GM12864 (cell line): ENCODE data around the gene SRM.
"Not testable (repeated sequence)": the region's sequence is repeated elsewhere in the genome, so short reads cannot be mapped to it uniquely, and the experiment has no call there.

ENCODE experiments used
- DNase-seq: peaks from one replicate; pipeline ENCODE4 v3.0.0-alpha.2; 2011; ENCODE audit warnings: low read depth
- H3K4me3 ChIP-seq: 2 replicates; pipeline ENCODE4 v1.5.1; 2011; ENCODE audit warnings: mild to moderate bottlenecking, low read depth, low read length, control low read depth
- TF ChIP-seq, protein P1 (sequence below): IDR thresholded peaks from 2 replicates; pipeline ENCODE4 v1.5.1; 2011; ENCODE audit warnings: low read depth, mild to moderate bottlenecking, moderate library complexity, low read length, control low read depth, inconsistent platforms; ENCODE audit errors: missing control alignments

SRM gene

DNA sequence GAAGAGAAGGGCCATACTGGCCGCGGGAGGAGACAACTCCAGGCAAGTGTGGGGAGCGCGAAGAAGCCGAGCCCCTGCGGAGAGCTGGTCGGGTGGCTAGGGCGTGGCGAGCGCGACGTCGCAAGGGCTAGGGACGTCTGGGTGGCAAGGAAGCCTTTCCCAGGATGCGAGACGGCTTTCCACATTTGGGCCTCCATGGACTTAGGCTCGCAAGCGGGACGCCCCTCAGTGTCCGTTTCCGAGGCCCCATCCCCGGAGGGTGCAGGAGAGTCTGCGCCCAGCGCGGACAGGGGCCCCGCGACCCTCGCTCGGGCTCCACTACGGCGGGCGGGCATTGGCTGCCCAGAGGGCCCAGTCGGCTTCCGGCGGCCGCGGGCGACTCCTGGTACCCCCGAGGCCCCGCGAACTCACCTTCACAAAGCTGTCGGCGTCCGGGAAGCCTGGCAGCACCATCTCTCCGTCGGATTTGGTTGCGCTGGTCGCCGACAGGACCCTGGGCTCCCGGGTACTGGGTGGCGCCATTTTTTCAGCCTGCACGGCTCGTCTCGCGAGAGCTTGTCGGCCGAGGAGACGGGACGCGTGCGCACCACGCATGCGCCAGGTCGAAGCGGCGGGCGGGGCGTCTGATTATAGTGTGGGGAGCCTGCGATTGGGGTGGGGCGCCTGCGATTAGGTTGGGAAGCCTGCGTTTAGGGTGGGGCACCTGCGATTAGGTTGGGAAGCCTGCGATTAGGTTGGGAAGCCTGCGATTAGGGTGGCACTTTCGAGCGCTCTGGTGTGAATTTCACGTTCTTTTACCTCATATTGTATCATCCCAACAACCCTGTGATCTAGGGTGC, 39.7 kb upstream of the SRM start, which contains the start of gene EXOSC10:
EXOSC10 (minus strand) TSS at position 560 of the 839 bp plus-strand sequence; CDS start at position 522, 38 bp downstream.
- TF ChIP-seq, protein P1, sequence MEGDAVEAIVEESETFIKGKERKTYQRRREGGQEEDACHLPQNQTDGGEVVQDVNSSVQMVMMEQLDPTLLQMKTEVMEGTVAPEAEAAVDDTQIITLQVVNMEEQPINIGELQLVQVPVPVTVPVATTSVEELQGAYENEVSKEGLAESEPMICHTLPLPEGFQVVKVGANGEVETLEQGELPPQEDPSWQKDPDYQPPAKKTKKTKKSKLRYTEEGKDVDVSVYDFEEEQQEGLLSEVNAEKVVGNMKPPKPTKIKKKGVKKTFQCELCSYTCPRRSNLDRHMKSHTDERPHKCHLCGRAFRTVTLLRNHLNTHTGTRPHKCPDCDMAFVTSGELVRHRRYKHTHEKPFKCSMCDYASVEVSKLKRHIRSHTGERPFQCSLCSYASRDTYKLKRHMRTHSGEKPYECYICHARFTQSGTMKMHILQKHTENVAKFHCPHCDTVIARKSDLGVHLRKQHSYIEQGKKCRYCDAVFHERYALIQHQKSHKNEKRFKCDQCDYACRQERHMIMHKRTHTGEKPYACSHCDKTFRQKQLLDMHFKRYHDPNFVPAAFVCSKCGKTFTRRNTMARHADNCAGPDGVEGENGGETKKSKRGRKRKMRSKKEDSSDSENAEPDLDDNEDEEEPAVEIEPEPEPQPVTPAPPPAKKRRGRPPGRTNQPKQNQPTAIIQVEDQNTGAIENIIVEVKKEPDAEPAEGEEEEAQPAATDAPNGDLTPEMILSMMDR, result no peak
- DNase-seq, result peak; percentile 57
- peak within 1 kb of the TSS; percentile 100 for H3K4me3 ChIP-seq

DNA sequence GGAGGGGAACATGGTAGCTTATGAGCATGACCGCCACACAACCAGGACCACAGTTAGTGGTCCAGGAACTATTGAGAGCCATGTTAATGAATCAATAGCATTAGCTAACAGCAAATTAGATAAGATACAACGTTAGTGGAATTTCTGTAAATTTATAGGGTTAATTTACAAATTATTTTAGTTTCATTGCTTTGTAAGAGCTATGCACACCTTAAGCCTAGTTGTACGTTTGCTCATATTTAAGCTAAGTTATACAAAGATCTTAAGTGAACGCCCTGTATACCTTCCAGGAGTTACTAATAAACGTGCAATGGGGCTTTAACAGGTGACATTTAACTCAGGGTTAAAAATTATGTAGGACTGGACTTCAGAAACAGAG, 39.1 kb upstream of the SRM start:
- no peak for DNase-seq
- H3K4me3 ChIP-seq, result peak overlapping the region; percentile 100
- TF ChIP-seq, protein P1, result no peak

DNA sequence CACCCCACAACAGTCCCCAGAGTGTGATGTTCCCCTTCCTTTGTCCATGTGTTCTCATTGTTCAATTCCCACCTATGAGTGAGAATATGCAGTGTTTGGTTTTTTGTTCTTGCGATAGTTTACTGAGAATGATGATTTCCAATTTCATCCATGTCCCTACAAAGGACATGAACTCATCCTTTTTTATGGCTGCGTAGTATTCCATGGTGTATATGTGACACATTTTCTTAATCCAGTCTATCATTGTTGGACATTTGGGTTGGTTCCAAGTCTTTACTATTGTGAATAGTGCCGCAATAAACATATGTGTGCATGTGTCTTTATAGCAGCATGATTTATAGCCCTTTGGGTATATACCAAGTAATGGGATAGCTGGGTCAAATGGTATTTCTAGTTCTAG, 24.0 kb upstream of the SRM start:
- H3K4me3 ChIP-seq, DNase-seq: not testable (repeated sequence)

DNA sequence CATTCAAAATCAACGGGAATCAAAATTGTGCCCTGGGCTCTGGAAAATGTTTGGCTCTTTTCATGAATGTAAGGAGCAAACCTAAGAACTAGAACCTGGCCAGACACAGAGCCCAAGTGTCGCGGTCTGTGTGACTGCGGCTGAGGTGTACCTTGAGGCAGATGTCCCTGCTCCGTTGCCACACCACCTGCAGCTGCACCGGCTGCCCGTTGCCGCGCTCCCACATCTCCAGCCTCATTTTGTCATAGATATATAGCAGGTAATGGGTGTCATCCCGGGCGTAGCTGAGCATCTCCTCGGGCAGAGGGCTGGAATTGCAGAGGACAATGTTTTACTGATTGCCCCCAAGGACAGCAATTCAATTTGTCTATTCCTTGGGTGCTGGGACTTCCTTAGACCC, 21.1 kb upstream of the SRM start:
- H3K4me3 ChIP-seq, result no peak overlapping the region
- TF ChIP-seq, protein P1, result no peak
- DNase-seq, result no peak

DNA sequence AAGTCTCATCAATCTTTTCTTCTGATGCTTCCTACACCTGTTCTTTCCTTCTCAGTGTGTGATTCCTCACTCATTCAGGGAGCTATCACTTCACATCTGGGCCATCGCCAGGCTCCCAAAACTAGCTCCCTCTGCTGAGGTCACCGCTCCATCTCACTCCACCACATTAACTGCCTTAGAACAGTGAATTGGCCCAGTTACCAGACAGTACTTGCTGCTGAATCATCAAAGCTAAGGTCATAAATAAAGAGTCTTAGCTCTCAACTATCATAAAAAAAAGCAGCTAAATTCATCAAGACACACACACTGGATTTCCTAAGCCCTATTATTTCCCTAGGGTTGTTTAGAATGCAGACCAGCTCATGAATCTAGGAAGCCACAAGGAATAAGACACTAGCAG, 18.8 kb upstream of the SRM start:
- DNase-seq, result no peak
- TF ChIP-seq, protein P1, result no peak
- H3K4me3 ChIP-seq, result no peak overlapping the region

DNA sequence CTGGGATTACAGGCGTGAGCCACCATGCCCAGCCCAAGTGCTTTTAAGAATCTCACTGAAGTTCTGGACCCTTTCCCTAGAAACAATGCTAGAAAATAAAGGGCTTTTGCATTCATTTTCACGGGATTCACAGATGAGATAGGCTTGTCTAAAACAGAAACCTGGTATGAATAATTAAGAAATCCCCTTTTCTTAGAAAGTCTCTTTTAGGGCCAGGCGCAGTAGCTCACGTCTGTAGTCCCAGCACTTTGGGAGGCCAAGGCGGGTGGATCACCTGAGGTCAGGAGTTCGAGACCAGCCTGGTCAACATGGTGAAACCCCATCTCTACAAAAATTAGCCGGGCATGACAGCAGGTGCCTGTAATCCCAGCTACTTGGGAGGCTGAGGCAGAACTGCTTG, 13.6 kb upstream of the SRM start:
- DNase-seq, H3K4me3 ChIP-seq: not testable (repeated sequence)

DNA sequence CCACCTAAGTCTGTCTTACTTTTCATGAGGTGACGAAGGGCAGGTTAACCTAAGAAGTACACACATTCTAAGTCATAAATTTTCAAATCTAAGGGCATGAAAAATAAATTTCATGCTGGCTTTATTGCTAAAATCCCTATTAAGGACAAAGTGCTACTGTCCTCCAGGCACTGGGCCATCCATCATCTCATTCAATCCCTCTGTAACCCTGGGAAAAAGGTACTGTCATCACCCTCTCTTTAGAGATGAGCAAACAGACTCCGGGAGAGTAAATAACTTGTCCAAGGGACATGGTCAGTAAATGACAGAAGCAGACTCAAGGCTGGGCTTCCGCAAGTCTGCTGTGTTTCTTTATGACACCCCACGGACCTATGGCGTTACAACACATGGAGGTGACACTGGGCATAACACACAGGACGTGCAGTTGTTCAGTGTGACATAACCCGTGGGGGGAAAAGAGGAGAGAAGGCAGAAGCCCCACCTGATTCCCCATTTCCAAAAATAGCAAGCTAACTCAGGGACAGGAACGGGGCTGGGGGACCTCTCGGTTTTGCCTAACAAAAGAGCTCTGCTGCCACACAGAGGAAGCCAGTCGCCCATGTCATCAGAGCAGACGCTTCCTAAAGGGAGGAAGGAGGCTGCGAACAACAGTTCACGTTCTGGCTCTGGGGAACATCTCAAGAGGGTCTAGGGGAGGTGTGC, 12.5 kb upstream of the SRM start:
- TF ChIP-seq, protein P1, result peak; percentile 35
- no peak overlapping the region for H3K4me3 ChIP-seq
- no peak for DNase-seq
